Thyroid gland (tissue), 4 donors: Measurements from ENCODE around the gene FMNL3. TPM values are rescaled to one million over a fixed set of nuclear protein-coding genes. Genes with fewer than 3 reads are reported as not detected.

ENCODE experiments used
- DNase-seq, 2 donors: peaks; one replicate each; pipeline ENCODE4 v3.0.0-alpha.2; 2019
- H3K27ac ChIP-seq, 3 donors: fragments of 200-600 bp; sonication (generic); 1 replicate in 2 of 3; 2 replicates in 1 of 3; pipeline ENCODE4 v1.5.1; 2016 to 2019; ENCODE audit warnings: mild to moderate bottlenecking in 1 of 3, moderate library complexity in 1 of 3
- H3K27me3 ChIP-seq: fragments of 200-600 bp; sonication (generic); one replicate; pipeline ENCODE4 v1.5.1; 2019
- H3K36me3 ChIP-seq, 2 donors: fragments of 200-600 bp; sonication (generic); one replicate each; pipeline ENCODE4 v1.5.1; 2016 to 2019
- H3K4me1 ChIP-seq, 2 donors: fragments of 200-600 bp; sonication (generic); one replicate each; pipeline ENCODE4 v1.5.1; 2017 to 2019
- H3K4me3 ChIP-seq, 3 donors: fragments of 200-600 bp; sonication (generic); replicated peaks in 1 of 3; 1 replicate in 2 of 3; 2 replicates in 1 of 3; pipeline ENCODE4 v1.5.1; 2016; ENCODE audit warnings: mild to moderate bottlenecking in 1 of 3
- H3K9me3 ChIP-seq: fragments of 200-600 bp; sonication (generic); one replicate; pipeline ENCODE4 v1.5.1; 2017
- POLR2A ChIP-seq, 2 donors: fragments of 450-650 bp; IDR thresholded peaks; one replicate each; pipeline ENCODE4 v1.6.1; 2017; ENCODE audit warnings: antibody characterized with exemption in 2 of 2, mild to moderate bottlenecking in 2 of 2, moderate library complexity in 1 of 2
- WGBS, 2 donors: methylation state at CpG; one replicate each; pipeline ENCODE4 v1.1.5; 2017; 5-methylcytosine and 5-hydroxymethylcytosine counted together
- intact Hi-C: fragments of 100-400 bp; cut with DNase I; formaldehyde crosslinking; loops from one replicate; pipeline ENCODE4 v1.15.1; 2023
- total RNA-seq, 4 donors: library from RNA; depleted of rRNA; stranded (reverse); fragments of >200 nt; gene quantifications; one replicate each; pipeline ENCODE4 v1.2.3, GENCODE V29; 2016
- TF ChIP-seq, protein P1 (sequence below), 6 experiments: fragments of 200-600 bp in 3 of 6; fragments of 450-650 bp in 3 of 6; sonication (generic) in 3 of 6; IDR thresholded peaks; one replicate each; pipeline ENCODE4 v1.5.1; 2016 to 2019; ENCODE audit warnings: antibody characterized with exemption in 6 of 6, mild to moderate bottlenecking in 2 of 6, inconsistent platforms in 1 of 6, moderate library complexity in 1 of 6

FMNL3 gene
- total RNA-seq, 4 donors from 2014 or later = 30.9 to 41.8 (median 35.1) TPM

DNA sequence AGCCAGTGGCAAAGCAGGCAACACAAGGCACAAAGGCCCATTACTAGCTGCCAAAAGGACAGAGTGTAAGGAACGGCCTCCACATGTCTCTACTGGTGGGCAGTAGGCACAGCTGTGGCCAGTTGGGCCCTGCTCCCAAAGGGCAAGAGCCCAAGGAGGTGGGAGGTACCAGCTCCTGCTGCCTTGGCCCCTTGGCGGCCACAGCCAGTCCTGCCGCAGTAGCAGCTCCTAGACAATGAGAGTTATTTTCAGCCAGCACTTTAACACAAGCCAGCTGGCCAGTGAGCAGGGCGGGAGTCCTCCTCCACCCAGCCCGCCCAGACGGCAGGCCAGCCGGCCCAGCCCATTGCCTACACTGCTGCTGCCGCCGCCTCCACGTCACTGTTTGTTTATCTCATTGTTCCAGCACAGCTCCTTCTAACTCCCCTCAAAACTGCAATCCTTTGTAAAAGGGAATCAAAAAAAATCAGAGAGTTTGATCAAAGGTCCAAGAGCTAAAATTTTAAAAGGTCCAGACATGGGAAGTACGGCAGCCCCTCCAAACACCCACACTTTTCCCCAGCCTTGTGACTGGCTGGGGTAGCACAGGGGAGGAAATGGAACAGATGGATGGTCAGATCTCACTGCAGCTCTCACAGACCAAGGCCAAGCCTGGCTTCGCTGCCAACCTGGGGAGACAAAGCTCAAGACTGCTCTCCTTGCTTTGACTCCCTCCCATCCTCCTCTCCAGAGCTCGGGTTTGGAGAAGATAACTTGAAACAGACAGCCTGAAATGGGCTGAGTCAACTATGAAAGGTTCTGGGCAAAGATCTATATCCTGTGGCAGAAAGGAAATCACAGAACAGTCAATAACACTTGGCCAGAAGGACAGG lies 33.5 kb downstream of the FMNL3 start:
- peak in 1 of 2 donors; percentile 90 for TF ChIP-seq POLR2A (IDR thresholded peaks at IDR 0.05)
- TF ChIP-seq, protein P1, sequence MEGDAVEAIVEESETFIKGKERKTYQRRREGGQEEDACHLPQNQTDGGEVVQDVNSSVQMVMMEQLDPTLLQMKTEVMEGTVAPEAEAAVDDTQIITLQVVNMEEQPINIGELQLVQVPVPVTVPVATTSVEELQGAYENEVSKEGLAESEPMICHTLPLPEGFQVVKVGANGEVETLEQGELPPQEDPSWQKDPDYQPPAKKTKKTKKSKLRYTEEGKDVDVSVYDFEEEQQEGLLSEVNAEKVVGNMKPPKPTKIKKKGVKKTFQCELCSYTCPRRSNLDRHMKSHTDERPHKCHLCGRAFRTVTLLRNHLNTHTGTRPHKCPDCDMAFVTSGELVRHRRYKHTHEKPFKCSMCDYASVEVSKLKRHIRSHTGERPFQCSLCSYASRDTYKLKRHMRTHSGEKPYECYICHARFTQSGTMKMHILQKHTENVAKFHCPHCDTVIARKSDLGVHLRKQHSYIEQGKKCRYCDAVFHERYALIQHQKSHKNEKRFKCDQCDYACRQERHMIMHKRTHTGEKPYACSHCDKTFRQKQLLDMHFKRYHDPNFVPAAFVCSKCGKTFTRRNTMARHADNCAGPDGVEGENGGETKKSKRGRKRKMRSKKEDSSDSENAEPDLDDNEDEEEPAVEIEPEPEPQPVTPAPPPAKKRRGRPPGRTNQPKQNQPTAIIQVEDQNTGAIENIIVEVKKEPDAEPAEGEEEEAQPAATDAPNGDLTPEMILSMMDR (IDR thresholded peaks at IDR 0.05) = peak in 5 of 6 experiments; percentile 37 to 74 (median 65)
- H3K9me3 ChIP-seq = no peaks in the 10 kb centered on the region
- WGBS, 2 donors = 2 to 3% methylated on average over 8 to 13 of the region's 13 CpGs
- H3K27me3 ChIP-seq = no peaks in the 10 kb centered on the region
- H3K4me1 ChIP-seq = peaks cover 50 to 70% of the 10 kb centered on the region in 2 donors
- intact Hi-C loops = no loop called here
- no peaks in the 10 kb centered on the region for H3K36me3 ChIP-seq
- peak; percentile 94 to 95 for DNase-seq
- peak overlapping the region; percentile 90 to 99 (median 96) for H3K27ac ChIP-seq
- no peak overlapping the region for H3K4me3 ChIP-seq

DNA sequence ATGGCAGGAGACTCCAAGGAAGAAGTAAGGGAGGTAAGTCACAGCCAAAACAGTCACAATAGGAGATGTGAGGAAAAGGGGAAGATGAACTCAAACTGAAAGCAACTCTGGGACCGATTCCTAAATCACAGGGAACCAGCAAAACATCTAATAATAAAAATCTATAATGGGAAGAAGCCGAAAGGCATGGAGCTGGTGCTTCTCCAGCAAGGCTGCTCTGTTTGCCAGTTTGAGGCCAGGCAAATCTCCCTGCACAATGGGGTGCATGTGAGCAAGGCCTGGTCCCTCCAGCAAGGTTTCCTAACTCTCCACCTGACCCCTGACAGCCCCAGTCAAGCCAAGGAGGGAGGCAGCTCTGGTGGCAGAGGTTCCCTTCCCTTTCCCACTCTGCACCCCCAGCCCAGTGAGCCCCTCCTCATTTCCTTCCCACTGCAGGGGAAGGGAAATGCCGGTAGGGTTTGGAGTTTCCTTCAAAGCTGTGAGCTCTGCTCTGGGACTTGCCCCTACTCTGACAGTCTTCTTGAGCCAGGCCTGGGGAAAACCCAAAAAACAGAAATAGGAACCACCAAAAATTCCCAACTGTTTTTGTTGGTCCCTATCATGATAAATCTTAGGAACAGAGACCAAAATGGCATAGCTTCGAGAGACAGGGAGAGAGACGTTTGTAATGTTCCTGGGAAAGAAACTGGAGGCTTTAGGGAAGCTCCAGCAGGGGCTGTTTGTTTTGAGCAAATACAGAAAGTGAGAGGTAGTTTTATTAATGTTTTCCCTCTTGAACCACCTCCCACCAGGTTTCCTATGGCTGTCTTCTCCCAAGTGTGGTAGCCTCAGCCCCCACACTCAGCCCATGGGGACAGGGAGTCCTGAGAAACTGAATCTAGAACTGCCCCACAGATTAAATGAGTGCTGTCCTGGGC lies 34.6 kb downstream of the FMNL3 start:
- Histone ChIP-seq H3K27ac (peak overlapping the region; percentile 90 to 99 (median 96)), H3K36me3 (no peaks in the 10 kb centered on the region), H3K9me3 (no peaks in the 10 kb centered on the region), H3K4me3 (no peak overlapping the region), H3K27me3 (no peaks in the 10 kb centered on the region), H3K4me1 (peaks cover 61 to 81% of the 10 kb centered on the region in 2 donors)
- TF ChIP-seq, protein P1 (IDR thresholded peaks at IDR 0.05) = peak in 1 of 6 experiments; percentile 3
- no peak for TF ChIP-seq POLR2A (IDR thresholded peaks at IDR 0.05)
- 56 to 72% methylated on average over 5 of the region's 5 CpGs for whole genome bisulfite sequencing, 2 donors
- intact Hi-C loops = no loop called here
- DNase-seq = no peak

GRCh38 chr12:49671031-49671765 lies 36.0 kb downstream of the FMNL3 start:
- intact Hi-C loops = no loop called here
- no peaks in the 10 kb centered on the region for H3K36me3 ChIP-seq
- TF ChIP-seq, protein P1 (IDR thresholded peaks at IDR 0.05) = no peak
- no peak for TF ChIP-seq POLR2A (IDR thresholded peaks at IDR 0.05)
- peaks cover 68 to 95% of the 10 kb centered on the region in 2 donors for H3K4me1 ChIP-seq
- H3K27me3 ChIP-seq = no peaks in the 10 kb centered on the region
- peak overlapping the region; percentile 90 to 99 (median 96) for H3K27ac ChIP-seq
- no peak overlapping the region for H3K4me3 ChIP-seq
- H3K9me3 ChIP-seq = no peaks in the 10 kb centered on the region
- WGBS, 2 donors = 59 to 61% methylated on average over 5 of the region's 5 CpGs
- DNase-seq = peak; percentile 43 to 57

DNA sequence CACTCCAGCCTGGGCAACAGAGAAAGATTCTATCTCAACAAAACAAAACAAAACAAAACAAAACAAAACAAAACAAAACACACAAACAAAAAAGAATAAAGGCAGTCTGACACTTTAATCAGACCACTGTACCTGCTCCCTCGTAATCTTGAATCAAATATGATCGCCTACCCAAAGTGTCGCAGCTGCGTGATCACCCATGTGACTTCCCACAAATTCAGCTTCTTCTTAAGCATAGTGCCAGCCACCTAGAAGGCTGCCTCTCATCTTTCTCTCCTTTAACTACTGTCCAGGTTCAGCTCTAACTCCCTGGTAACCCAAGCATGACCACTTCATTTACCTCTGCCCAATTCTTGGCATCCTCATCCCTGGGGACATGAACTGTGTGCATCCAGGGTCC lies 37.4 kb downstream of the FMNL3 start:
- intact Hi-C loops = no loop called here
- Histone ChIP-seq H3K27me3 (no peaks in the 10 kb centered on the region), H3K9me3 (no peaks in the 10 kb centered on the region), H3K4me3 (no peak overlapping the region), H3K27ac (peak overlapping the region; percentile 48 to 99 (median 96)), H3K4me1 (peaks cover 66 to 99% of the 10 kb centered on the region in 2 donors), H3K36me3 (no peaks in the 10 kb centered on the region)
- TF ChIP-seq POLR2A (IDR thresholded peaks at IDR 0.05) = no peak
- TF ChIP-seq, protein P1 (IDR thresholded peaks at IDR 0.05) = no peak
- DNase-seq = peak in 1 of 2 donors; percentile 35
- WGBS, 2 donors = 52 to 82% methylated on average over 4 of the region's 4 CpGs
